Lung microvascular endothelial cell (primary cell): Measurements from ENCODE around the gene CUX1. TPM values are rescaled to one million over a fixed set of nuclear protein-coding genes. Genes with fewer than 3 reads are reported as not detected.

Source experiments
- DNase-seq, 2 donors: peaks; one replicate each; pipeline versions ENCODE4 v3.0.0 to v3.0.0-alpha.2; 2010; ENCODE audit warnings: low read depth in 2 of 2
- total RNA-seq: library from RNA; depleted of rRNA; stranded (reverse); fragments of >200 nt; gene quantifications from 2 replicates; pipeline ENCODE4 v1.2.1, GENCODE V29; 2014

CUX1 gene
- total RNA-seq, 1 donor from 2014 or later = 22.8 TPM

DNA sequence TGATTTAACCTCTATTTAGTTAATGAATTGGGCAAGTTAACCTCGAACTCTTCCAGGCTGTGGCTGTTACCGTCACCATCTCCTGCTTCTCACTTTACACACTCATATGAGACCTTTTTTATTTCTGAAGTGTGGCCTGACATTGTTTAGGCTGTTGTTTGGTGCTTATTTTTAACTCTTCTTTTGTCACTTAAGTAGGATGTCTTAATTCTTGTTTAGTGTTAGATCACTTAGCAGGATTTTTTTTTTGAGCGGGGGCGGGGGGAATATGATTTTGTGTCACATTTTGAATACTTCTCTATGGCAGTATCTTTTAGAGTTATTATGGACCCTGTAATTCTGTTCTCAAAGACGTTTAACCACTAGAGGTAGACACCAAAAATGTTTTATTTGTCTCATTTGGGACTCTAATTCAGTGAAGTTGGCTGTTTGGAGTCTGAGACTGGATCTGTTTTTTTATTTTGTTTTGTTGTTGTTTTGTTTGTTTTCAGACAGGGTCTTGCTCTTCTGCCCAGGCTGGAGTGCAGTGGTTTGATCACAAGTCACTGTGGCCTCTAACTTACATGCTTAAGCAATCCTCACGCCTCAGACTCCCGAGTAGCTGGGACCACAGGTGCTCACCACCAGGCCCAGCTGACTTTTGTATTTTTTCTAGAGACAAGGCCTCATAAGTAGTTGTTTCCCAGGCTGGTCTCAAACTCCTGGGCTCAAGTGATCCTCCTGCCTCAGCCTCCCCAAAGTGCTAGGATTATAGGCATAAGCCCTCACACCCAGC, 73.5 kb downstream of the CUX1 start:
- DNase-seq = no peak

DNA sequence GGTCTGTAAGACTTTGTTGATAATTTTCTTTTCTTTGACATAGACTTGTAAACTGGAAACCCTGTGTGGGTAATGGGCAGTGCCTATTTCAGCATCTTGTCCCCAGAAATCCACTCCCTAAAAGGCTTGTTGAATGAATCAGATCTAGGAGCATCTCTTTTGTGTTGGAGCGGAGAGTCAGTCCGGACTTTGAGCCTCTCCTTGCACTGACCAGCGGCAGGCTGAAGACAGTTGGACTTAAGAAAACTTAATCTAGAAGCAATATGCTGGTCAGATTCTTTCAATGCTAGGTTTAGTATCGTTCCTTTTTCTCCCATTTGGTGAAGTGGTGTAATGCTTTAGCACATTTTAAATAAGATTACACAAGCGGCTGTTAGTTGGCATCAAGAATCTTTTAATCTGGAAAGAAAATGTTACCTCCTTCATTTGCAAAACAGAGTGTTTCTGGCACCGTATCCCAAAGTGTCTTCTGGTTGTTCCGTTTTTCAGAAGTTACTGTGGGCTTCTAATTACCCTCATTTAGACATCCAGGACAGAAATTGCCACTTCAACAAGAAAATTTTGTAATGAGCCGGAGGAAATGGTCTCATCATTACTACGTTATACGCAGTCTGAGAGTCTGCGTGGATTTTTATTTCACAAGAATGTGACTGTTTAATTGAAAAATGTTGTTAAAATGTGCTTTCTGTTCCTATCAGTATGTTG, 74.7 kb downstream of the CUX1 start:
- no peak for DNase-seq

DNA sequence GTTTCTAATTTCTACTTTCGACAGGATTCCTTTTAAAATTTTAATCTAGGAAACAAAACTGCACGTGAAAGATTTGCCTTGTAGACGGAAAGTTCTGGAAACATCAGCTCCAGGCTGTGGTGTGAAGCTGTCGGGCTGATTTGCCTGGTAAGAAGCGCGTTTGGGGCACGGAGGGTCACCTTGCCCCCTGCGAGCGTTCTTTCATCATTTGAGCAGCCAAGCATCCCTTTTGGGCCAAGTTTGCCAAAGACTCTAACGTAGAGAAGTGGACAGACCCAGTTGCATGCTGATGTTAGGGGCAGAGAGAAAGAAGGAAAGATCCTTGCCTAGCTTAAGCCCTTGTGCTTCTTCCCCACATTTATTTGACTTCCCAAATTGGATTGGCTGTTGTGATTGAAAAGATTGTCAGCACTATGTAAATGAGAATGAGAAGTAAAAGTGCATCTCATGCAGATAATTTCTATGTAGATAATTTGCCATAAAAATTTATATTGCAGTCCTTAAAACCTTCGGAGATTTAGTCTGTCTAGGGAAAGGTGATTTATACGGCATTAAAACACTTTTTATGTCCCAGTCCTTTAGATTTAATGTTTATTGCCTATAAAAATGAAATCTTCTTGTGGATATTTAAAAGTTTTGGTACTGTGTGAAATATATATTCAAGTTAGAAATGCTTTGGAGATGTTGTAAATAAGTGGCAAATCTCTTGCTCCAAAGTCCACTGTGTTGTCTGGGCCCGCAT, 76.1 kb downstream of the CUX1 start:
- DNase-seq = no peak

DNA sequence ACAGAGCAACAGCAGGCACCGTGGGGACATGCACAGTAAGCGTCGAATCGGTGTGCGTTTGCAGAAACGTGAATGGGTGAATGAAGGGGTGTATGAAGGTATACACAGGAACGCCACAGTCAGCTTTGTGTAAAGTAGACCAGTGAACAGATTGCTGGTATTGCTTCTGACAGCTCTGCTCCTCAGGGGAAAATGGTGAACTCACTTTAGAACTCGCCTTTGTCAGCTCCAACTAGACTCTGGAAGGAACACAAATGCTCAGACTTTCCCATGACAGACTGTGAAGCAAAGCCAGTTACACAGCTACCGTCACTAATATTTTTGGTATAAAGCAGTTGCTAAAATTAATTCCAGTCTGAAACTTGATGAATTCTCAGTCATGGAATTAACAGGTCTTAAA, 78.9 kb downstream of the CUX1 start:
- no peak for DNase-seq

DNA sequence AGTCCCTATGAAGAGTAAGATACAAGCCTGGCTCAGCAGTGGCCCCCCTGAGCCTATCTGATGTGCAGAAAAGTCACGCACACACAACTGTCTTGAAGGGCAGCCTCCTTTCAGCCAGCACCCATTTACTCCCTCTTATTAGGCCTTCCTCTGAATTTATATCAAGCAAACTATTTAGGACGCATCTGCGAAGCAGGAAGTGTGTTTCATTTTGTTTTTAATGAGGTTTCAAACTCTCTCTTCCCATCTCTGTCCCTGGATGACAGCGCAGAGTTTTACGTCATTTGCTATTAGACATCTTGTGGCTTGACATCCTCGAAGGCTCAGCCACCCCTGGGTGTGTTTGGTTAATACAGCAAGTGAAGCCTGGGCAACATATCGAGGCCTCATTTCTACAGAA, 79.5 kb downstream of the CUX1 start:
- no peak for DNase-seq

DNA sequence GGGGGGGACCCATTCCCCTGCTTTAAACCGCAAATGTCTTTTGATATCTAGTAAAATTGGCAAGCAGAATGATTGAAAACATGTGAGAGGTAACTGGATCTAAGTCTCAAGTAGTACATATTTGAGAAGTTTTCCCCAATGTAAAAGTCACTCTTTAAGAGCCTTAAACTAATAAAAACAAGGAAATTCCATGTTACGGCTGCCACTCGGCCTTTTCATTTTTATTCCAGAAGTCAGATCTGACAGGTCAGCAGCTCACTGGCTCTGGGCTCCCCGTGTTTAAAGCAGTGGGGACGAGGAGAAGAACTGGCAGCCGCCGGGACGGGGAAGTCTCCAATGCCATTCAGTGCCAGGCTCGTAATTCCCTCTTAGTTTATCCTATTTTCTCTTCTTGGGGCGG, 80.7 kb downstream of the CUX1 start:
- DNase-seq = no peak

DNA sequence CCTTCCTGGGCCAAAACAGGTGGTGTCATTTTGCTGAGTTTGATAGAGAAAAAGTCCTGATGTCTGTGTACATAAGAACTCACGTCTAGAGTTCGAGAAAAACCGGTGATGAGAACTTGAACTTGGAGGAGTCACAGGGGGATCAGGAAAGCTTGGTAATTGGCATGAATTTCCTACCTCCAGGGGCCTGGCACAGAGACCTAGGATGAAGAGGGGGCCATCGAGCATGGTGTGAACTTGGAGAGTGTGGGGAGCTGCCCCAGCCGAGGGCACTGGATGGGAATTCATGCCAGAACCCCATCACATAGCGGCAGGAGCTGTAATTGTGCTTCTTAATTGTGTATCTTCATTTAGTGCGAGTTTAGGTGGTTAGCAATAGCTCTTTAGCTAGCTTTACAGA, 82.2 kb downstream of the CUX1 start:
- no peak for DNase-seq

DNA sequence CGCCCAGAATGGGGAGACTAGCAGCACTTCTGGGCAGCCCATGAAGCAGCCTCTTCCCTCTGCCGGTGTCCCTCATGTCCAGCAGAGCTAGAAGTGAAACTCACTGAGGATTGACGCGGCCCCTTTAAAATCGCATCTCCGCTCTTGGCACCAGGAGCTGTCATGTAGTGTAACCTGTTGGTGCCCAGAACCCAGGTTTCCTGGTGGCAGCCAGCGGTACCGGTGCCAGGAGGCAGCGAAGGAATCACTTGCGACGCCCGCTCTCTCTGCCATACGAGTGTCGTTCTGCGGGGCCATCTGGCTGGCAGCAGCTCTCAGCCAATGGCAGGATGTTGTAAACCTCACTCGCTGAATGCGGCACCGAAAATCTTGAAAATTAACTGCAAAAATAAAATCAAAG, 82.7 kb downstream of the CUX1 start:
- peak in 1 of 2 donors; percentile 7 for DNase-seq

DNA sequence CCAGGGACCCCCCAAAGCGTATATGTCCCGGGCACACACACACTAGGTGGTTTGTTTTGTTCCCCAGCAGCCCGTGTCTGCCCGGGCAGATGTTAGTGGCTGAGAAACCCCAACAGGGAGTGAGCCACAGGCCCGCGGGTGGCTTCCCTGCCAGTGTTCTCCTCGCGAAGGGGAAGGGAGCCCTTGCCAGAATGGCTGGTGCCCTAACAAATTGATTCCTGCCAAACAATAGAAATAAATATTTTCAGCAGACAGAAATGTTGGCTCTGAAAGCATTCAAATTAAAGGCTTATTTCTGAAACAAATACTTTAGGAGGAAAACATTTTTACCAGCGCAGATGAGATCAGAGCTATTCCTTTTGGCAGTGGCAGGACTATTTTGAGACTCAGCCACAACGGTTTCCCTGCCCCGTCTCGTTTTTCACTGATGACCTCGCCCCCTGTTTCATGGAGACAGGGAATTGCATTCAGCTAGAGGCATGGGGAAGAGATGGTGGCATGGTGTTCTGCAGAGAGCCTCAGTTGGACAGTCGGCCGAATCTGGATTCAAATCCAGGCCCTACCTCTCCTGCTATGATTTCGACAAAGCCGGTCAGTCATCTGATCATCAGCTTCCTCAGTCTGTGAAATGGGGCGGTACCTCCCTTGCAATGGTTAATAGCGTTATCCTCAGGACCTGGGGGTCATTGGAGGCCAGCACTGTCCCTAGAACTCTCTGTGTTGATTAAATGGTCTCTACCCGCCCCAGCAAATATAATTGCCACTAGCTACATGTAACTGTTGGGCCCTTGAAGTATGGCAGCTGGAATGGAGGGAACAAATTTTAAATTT, 84.5 kb downstream of the CUX1 start:
- DNase-seq = peak; percentile 41 to 42

DNA sequence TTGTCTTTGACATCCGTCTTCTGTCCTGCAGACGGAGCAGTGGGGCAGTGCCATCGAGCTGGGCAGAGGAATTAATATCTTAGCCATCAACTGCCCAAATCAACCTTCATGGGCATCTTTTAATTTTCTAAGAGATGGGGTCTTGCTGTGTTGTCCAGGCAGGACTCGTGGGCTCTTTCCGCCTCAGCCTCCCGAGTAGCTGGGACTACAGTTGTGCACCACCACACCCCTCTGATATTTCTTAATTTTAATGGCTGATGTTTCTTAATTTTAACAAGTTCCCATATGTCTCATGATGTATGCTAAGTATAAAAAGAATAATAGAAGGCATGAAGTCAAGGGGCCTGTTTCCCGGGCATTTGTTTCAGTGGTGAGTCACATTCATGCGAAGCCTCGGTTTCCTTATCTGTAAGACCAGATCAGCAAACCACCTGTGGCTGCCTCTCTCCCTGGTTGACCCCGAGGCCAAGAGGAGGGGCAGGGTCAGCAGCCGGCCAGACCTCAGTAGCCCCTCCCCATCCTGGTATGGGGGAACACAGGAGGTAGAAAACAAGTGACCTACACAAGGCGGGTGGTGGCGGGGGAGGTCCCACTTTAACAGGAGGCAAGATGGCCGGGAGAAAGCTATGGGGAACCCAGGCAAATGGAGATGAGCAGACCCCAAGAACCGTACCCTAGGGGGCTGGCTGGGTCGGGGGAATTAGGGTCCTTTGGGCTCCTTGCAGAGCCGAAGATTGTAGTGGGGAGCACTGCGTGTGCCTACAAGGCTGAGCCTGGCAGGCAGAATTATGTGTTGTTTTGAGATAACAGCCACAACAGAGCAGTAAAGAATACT, 85.5 kb downstream of the CUX1 start:
- DNase-seq = peak in 1 of 2 donors; percentile 60

DNA sequence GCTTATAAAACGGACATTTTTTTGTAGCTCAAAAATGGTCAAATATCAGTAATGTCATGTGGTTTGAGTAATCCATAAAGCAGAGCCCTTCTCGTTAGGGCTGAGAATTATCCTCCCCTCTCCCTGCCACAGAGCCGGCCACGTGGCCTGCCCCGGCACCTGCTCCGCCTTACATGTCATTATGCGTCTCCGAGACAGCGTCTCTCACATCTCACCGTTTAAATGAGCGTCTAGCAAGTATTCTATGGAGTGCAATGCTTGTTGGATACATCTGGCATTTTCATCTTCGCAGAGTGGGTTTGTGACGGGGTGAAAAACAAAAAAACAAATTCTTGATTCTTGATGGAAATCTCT, 86.1 kb downstream of the CUX1 start:
- no peak for DNase-seq

DNA sequence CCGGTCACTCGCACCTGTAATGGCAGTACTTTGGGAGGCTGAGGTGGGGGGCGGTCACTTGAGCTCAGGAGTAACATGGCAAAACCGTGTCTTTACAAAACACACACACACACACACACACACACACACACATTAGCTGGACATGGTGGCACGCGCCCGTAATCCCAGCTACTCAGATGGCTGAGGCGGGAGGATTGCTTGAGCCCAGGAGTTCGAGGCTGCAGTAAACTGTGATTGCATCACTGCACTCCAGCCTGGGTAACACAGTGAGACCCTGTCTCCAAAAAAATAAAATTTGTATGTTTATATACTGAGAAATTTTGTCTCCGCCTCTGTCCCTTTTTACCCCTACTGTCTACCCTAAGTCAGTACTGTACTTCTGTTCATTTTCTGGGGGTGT, 86.6 kb downstream of the CUX1 start:
- DNase-seq = no peak

DNA sequence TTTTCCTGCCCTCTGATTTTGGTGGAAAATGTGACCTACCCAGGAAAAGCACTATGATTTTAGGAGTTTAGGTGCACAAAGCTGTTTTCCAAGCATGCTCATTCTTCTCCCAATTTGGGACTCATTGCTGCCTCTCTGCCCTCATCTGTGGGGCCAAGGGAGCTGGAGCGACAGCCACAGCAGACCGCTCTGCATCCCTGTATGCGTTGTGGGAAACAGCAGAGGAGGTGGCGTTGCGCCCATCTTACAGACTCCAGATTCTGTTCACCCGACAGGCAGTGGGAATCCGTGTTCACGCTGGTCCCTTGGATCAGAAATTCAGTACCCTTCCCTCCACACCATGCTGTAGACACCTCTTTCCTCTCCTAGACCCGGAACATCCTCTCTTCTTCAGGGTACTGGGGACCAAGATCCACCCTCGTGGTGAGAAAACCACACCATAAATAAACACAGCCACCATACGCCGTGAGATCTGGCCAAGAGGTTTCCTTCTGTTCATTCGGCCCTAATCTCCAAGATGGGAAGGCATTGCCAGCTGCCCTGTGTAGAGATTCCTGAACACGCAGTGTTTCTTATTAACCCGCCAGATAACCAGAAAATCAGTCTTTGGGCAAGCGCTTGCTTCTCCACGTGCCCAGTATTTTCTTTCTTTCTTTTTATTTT, 87.9 kb downstream of the CUX1 start:
- no peak for DNase-seq

DNA sequence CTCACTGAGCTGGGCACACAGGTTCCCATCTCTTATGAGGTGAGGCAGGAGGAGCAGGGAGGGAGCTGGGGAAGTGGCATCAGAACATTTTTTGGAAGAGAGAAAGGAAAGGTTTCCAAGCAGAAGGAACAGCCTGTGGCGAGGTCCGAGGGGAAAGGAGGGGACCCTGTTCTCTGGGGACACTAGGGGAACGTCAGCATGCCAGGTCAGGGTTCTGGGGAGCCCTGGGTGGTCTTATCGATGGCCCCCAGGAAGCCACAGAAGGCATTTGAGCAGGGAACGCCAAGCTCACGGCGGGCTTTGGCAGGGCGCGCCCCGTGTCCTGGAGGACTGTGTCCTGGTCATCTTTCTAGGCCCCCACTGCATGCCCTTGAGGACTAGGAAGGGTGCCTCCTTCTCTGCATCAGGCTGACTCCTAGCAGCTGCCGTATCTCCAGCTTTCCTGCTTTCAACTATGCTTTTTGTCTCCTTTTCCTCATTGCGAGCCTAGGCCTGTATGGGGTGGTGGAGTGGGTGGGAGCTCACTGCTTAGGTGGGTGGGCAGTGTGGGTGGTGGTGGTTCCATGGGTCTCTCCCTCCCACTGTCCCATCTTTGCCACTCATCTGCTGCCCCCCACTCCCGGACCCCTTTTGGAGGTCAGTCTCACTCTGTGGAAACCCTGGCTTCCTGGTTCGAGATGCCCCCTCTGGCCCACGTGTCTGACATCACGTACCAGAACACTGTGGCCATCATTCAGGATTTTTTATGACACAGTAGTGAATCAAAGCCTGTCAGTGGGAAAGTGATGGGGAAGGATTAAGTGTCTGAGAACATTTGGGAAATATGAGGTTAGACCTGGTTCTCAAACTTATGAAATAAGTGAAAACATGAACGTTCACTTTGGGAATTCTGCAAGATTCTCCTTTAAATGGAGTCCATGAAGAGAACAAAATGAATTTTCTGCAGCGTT, 89.1 kb downstream of the CUX1 start:
- no peak for DNase-seq

DNA sequence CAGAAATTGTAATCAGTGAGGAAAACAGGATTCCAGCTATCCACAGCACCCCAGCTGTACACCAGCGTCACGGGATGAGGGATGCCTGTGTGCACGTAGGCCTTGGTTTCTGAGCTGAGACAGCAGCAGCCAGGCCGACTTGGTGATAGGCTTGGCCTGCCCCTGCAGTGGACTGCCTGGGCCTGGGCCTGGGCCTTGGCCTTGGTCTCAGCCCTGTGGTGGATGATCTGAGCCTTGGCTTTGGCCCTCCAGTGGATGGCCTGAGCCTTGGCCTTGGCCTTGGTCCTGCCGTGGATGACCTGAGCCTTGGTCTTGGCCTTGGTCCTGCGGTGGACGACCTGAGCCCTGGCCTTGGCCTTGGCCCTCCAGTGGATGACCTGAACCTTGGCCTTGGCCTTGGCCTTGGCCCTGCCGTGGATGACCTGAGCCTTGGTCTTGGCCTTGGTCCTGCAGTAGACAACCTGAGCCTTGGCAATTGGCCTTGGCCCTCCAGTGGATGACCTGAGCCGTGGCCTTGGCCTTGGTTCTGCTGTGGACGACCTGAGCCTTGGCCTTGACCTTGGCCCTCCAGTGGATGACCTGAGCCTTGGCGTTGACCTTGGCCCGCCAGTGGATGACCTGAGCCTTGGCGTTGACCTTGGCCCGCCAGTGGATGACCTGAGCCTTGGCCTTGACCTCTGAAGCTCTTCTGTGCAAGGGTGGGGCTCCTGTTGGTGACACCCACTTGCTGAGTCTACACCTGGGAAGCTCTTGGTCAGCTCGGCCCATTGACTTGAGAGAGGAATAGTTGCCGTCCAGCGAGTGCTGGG, 93.8 kb downstream of the CUX1 start:
- no peak for DNase-seq

DNA sequence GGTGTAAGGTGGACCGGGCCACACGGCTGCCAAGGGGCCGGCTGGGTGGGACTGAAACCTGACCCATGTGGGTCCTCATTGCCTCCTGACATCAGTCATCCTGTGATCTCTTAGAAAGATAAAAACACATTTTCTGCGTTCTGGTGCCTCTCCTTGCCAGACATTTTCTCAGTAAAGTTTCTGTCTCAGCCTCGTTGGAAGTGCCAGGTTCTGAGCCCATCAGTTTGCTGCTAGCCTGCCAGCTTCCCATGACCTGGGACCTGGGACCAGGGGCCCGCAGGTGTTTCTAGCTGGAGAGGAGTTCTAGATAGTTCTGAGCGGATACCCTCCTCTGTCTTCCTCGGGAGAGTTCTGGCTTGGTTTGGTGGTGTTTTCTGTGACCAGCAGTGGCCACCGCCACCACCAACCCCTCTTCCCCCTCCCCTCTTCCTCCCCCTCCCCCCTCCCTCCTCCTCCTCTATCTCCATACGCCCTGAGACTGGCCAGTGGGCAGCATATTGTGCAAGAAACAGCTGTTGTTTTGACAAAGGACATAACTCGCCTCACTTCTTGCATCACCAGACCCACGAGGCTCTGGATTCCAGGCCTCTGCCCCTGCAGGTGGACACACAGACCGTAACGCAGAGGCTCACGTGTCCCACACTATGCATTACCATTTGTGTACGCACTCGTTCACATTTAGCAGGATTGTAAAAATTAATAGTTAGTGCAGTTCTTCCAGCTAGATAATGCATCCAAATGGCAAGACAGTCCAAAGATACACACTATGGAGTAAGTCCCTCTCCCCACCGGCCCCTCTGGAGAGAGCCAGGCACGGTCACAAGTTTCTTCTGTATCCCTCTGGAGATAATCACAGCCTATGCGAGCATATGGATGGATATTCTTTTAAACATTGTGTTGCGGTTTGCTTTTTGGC, 94.6 kb downstream of the CUX1 start:
- DNase-seq = no peak

DNA sequence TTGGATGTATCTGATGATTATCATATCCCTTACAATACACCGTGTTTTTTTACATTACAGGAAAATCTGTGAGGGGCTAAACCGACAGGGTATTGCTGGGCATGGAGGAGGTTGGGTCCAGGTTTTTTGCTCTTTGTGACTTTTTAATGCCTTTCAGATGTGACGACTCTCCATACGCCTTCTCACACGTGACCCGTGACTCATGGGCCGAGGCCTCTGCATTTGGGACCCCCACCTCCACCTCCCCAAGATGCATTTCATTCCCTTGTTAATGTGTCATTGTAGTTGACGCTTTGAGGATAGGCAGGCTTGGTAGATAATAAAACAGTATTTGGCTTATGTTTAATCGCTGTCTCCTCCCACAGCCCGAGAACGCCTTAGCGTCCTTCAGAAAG, 95.3 kb downstream of the CUX1 start:
- no peak for DNase-seq
